Stimulated activated naive CD4-positive, alpha-beta T cell treated with Interleukin-2 at 50 U/mL for 16 hours (primary cell): Measurements from ENCODE around the gene ACP5.

ENCODE experiments used
- DNase-seq: peaks from one replicate; lab custom pipeline; 2025; lab: John Stamatoyannopoulos, UW

The ACP5 gene

GRCh38 chr19:11547929-11548700, 29.3 kb downstream of the ACP5 start:
- DNase-seq, result no peak

GRCh38 chr19:11541238-11541637, 36.2 kb downstream of the ACP5 start:
- DNase-seq, result no peak

GRCh38 chr19:11540645-11541044, 36.8 kb downstream of the ACP5 start:
- DNase-seq, result no peak

GRCh38 chr19:11539495-11540365, 37.7 kb downstream of the ACP5 start:
- no peak for DNase-seq

GRCh38 chr19:11538232-11539036, 39.0 kb downstream of the ACP5 start, which contains the start of gene CNN1:
Gene CNN1, plus strand, starts transcription at chr19:11538851. Its CDS starts 77 bp downstream, at chr19:11538928.
- no peak for DNase-seq

GRCh38 chr19:11535792-11536595, 41.5 kb downstream of the ACP5 start:
- peak; percentile 84 for DNase-seq

GRCh38 chr19:11534948-11535347, 42.5 kb downstream of the ACP5 start:
- DNase-seq, result no peak

- no peak for DNase-seq
Observed at GRCh38 chr19:11534538-11534937, 42.9 kb downstream of the ACP5 start.

GRCh38 chr19:11530432-11530831, 47.0 kb downstream of the ACP5 start:
- peak; percentile 29 for DNase-seq

- peak; percentile 93 for DNase-seq
Observed at GRCh38 chr19:11528551-11529341, 48.7 kb downstream of the ACP5 start, which contains the start of gene ECSIT. Gene ECSIT, minus strand, starts transcription at chr19:11529134. Its CDS starts 9,964 bp downstream, at chr19:11519170.
